ENCODE results near the gene JPH2. TPM values are rescaled to one million over a fixed set of nuclear protein-coding genes. Genes with fewer than 3 reads are reported as not detected.
A peak's percentile ranks its signal among the peaks of the same experiment; 100 is the strongest.

The JPH2 gene
- total RNA-seq, 1 donor from 2014 or later = 0.80 TPM

DNA sequence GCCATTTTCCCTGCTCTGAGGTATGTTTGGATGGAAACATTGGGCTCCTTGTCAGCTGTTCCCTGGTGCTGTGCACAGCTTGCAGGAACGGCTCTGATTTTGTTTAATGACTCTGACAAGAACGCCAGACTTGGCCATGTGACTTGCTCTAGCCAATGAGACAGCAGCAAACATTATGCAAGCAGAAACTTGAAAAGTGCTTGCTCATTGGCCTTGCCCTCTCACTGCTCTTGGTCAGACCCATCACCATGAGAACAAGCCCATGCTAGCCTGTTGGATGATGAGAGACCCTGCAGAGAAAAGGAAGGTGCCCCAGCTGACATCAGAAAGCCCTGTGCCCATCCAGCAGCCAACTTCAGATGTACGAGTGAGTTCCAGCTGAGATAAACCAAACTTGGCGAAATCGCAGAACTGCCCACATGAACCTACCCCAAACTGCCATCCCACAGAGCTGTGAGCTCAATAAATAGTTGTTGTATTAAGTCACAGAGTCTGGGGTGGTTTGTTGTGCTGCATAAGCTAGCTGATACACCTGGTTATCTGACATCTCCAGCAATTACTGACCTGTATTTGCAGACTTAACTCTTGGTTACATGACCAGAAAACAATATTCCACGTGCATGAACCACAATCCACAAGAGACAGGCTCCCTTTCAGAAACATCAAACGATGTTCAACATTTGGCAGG is 96.9 kb downstream of the JPH2 start:
- DNase-seq (ENCODE audit: low spot score) = no peak
- Mint-ChIP-seq H3K27me3 (ENCODE audit: unreplicated experiment) (peaks cover 3% of the 10 kb centered on the region), H3K27ac (ENCODE audit: unreplicated experiment) (no peak overlapping the region), H3K4me3 (ENCODE audit: unreplicated experiment) (no peak overlapping the region), H3K36me3 (ENCODE audit: low read depth, unreplicated experiment) (no peaks in the 10 kb centered on the region), H3K4me1 (ENCODE audit: unreplicated experiment) (peaks cover 6% of the 10 kb centered on the region), H3K9me3 (ENCODE audit: unreplicated experiment) (no peaks in the 10 kb centered on the region)
- TF ChIP-seq, protein P1, sequence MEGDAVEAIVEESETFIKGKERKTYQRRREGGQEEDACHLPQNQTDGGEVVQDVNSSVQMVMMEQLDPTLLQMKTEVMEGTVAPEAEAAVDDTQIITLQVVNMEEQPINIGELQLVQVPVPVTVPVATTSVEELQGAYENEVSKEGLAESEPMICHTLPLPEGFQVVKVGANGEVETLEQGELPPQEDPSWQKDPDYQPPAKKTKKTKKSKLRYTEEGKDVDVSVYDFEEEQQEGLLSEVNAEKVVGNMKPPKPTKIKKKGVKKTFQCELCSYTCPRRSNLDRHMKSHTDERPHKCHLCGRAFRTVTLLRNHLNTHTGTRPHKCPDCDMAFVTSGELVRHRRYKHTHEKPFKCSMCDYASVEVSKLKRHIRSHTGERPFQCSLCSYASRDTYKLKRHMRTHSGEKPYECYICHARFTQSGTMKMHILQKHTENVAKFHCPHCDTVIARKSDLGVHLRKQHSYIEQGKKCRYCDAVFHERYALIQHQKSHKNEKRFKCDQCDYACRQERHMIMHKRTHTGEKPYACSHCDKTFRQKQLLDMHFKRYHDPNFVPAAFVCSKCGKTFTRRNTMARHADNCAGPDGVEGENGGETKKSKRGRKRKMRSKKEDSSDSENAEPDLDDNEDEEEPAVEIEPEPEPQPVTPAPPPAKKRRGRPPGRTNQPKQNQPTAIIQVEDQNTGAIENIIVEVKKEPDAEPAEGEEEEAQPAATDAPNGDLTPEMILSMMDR (IDR thresholded peaks at IDR 0.05; ENCODE audit: unreplicated experiment) = no peak

DNA sequence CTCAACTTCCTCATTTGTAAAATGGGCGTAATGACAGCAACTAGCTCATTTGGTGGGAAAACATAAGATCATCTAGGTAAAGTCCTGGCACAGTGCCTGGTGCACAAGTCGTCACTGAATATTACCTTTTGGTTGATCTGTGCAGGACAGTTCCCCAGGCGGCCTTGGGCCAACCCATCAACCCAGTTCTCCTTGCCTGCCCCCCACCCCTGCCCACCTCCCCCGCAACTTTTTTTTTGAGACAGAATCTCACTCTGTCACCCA is 99.2 kb downstream of the JPH2 start:
- no peak for DNase-seq (ENCODE audit: low spot score)
- Mint-ChIP-seq H3K9me3 (ENCODE audit: unreplicated experiment) (no peaks in the 10 kb centered on the region), H3K4me1 (ENCODE audit: unreplicated experiment) (peaks cover 15% of the 10 kb centered on the region), H3K27ac (ENCODE audit: unreplicated experiment) (no peak overlapping the region), H3K27me3 (ENCODE audit: unreplicated experiment) (peaks cover 5% of the 10 kb centered on the region), H3K4me3 (ENCODE audit: unreplicated experiment) (no peak overlapping the region), H3K36me3 (ENCODE audit: low read depth, unreplicated experiment) (peaks cover 3% of the 10 kb centered on the region)
- TF ChIP-seq, protein P1 (IDR thresholded peaks at IDR 0.05; ENCODE audit: unreplicated experiment) = no peak

DNA sequence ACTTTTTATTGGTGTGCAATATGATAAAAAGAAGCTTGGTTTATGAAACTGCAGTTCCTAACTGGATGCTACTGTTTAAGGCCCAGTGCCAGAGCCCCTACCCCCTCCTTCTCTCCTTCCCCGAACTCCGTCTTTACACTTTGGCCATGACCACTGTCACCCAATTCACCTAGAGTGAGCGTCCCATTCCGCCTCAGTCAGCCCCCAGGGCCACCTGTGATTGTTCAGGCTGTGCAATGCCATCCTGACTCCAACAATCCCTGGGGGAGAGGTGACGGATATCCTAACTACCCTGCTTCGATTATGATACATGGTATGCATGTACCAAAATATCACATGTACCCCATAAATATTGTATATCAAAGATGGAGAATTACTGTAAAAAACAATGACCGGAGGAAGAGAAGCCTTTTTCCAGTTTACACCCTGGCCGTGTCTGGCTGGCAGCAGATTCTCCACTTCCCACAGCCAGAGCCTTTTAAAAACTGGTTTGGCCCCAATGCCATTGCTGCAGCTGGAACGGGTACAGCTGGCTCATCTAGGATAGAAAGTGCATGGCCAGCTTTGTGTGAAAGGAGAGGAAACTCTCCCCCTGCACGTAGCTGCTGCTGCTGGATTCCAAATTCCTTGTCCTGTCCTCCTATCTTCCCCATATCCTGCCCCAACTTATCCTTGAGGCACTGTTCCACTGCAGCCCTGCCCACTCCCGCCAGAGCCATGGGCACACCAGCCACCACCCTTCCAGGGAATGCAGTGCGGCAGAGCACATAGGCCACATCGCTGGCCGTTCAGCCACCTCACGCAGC is 99.7 kb downstream of the JPH2 start:
- peaks cover 4% of the 10 kb centered on the region for H3K36me3 Mint-ChIP-seq (ENCODE audit: low read depth, unreplicated experiment)
- TF ChIP-seq, protein P1 (IDR thresholded peaks at IDR 0.05; ENCODE audit: unreplicated experiment) = no peak
- H3K4me1 Mint-ChIP-seq (ENCODE audit: unreplicated experiment) = peaks cover 18% of the 10 kb centered on the region
- H3K27ac Mint-ChIP-seq (ENCODE audit: unreplicated experiment) = peak overlapping the region; percentile 17
- peaks cover 5% of the 10 kb centered on the region for H3K27me3 Mint-ChIP-seq (ENCODE audit: unreplicated experiment)
- DNase-seq (ENCODE audit: low spot score) = no peak
- no peaks in the 10 kb centered on the region for H3K9me3 Mint-ChIP-seq (ENCODE audit: unreplicated experiment)
- no peak overlapping the region for H3K4me3 Mint-ChIP-seq (ENCODE audit: unreplicated experiment)

DNA sequence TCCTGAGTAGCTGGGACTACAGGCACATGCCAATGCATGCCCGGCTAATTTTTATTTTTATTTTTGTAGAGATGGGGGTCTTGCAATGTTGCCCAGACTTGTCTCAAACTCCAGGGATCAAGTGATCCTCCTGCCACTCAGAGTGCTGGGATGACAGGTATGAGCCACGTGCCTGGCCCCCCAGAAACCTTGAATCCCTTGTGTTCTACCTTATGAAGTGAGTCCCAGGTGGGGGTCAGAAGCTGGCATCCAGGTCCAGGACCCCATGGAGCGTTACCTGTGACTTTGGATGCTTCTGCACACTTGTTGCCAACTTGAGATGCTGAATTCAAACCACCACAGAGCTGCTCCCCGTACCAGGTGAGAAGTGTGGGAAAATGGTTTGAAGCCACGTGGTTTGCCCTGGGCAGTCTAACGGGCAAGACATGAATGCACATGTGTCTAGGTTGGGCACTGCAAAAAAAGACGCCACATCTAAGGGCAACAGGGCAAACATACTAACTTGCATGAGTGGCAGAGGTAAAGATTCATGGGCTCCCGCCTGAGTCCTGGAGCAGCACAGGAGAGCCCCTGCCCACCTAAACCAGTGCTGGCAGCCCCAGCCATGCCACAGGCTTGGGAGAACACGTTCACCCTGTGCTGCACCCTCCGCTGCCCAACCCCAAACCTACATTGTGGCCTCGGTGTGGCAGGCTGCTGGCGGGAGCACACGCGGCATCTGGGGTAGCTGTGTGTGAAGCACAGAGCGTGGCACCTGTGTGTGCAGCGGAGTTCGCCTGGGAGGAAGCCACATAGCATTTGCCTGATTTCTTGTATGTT is 101.2 kb downstream of the JPH2 start:
- Mint-ChIP-seq H3K36me3 (ENCODE audit: low read depth, unreplicated experiment) (peaks cover 4% of the 10 kb centered on the region), H3K4me1 (ENCODE audit: unreplicated experiment) (peaks cover 30% of the 10 kb centered on the region), H3K4me3 (ENCODE audit: unreplicated experiment) (no peak overlapping the region), H3K27ac (ENCODE audit: unreplicated experiment) (no peak overlapping the region), H3K9me3 (ENCODE audit: unreplicated experiment) (no peaks in the 10 kb centered on the region), H3K27me3 (ENCODE audit: unreplicated experiment) (peaks cover 5% of the 10 kb centered on the region)
- no peak for DNase-seq (ENCODE audit: low spot score)
- TF ChIP-seq, protein P1 (IDR thresholded peaks at IDR 0.05; ENCODE audit: unreplicated experiment) = no peak
